ENCODE measurements around the gene SCYL1.

The SCYL1 gene

DNA sequence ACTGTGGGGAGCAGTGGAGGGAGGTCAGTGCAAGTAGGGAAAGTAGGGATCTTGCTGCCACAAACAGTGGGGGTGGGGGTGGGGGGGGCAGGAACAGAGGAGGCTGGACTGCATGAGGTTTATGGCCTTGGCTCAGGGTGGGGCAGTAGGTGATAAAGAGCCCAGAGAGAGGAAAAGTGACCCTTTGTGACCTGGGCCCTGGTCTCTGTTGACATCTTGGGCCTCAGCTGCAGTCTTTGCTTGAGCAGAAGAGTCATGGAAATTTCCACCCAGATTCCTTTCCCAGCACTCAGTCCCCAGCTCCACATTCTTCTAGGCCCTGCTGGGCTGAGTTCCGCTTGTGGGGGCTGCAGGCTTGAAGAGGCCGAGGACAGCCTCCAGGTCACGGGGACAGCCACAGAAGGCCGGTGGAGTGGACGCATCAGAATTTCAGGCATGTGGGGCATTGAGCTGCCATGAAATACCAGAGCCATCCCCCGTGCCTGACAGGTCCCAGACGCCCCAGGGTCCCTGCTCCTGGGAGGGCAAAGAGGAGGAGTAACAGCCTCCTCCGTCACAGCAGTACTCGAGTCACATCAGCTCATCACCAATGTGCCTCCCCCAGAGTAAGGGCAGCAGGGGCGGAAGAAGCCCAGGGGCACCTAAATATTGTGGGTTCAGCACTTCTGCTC is 35.7 kb upstream of the SCYL1 start:
- Mint-ChIP-seq H3K36me3 (no peaks in the 10 kb centered on the region), H3K27ac (no peak overlapping the region), H3K4me1 (peaks cover 51% of the 10 kb centered on the region), H3K9me3 (no peaks in the 10 kb centered on the region), H3K4me3 (no peak overlapping the region), H3K27me3 (peaks cover 23% of the 10 kb centered on the region)
- CTCF ChIA-PET, result interaction anchor here (1.0 to 3.0 kb wide), 4 partner anchors 10 to 74 kb away, joined by 3 to 10 read pairs (median 4); no protein-coding TSS in a partner anchor
- DNase-seq, result no peak

GRCh38 chr11:65489706-65490320 is 35.1 kb upstream of the SCYL1 start:
- Mint-ChIP-seq H3K4me3 (no peak overlapping the region), H3K9me3 (no peaks in the 10 kb centered on the region), H3K36me3 (no peaks in the 10 kb centered on the region), H3K27ac (no peak overlapping the region), H3K4me1 (peaks cover 57% of the 10 kb centered on the region), H3K27me3 (peaks cover 23% of the 10 kb centered on the region)
- no peak for DNase-seq
- CTCF ChIA-PET, result interaction anchor here (1.0 to 3.0 kb wide), 4 partner anchors 10 to 75 kb away, joined by 3 to 10 read pairs (median 4); no protein-coding TSS in a partner anchor

DNA sequence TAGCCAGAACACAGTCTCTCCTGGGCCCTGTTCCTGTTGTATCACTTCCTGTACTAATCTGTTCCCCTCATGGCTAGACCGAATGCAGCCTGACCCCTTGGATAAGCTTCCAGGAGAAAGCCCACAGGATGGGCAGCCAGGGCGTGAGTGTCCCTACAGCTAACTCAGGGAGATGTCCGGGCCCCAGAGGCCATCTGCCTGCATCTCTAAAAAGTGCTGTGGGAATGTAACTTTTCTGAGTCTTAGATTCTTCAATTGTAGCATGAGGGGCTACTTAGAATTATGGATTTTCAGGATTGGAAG is 33.8 kb upstream of the SCYL1 start:
- Mint-ChIP-seq H3K4me1 (peaks cover 62% of the 10 kb centered on the region), H3K36me3 (no peaks in the 10 kb centered on the region), H3K27ac (no peak overlapping the region), H3K4me3 (no peak overlapping the region), H3K27me3 (peaks cover 14% of the 10 kb centered on the region), H3K9me3 (no peaks in the 10 kb centered on the region)
- no peak for DNase-seq
- CTCF ChIA-PET, result no interaction called here

DNA sequence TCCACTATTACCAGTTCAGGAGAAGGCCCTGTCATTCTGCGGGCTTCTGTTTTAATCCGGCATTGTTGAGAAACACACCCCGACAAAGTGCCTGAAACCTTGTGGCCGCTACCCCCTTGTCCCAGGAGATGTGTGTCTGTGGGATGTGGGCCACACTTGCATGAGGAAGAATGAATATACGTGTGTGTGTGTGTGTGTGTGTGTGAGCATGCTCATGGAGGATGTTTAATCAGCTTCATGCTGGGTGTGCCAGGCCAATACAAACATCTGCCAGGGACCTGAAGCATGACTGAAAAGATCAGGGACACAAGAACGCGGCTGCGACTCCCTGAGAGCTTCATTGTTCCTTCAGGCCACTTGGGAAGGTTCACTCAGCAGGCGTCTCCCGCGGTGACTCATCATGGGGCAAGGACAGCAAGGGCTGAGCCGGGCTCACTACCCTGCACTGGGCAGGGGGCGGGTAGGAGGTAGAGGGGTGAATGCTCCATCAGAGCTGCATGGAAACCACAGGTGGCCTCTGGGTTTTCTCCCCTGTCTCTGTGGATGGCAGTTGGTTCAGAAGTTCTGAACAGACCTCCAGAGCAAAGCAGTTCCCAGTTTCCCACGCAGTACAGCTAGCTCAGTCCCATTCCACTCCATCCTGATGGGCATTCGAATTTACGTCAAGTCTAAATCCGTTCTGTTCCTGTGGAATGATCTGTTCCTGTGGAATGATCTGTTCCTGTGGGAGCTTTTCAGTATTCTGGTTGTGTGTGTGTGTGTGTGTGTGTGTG is 33.1 kb upstream of the SCYL1 start:
- DNase-seq, result no peak
- Mint-ChIP-seq H3K36me3 (no peaks in the 10 kb centered on the region), H3K9me3 (no peaks in the 10 kb centered on the region), H3K4me3 (no peak overlapping the region), H3K4me1 (peaks cover 69% of the 10 kb centered on the region), H3K27me3 (peaks cover 14% of the 10 kb centered on the region), H3K27ac (peak overlapping the region; percentile 76)
- CTCF ChIA-PET, result interaction anchor here (0.9 to 2.1 kb wide), 5 partner anchors 13 to 61 kb away, joined by 3 to 10 read pairs (median 4); no protein-coding TSS in a partner anchor

- CTCF ChIA-PET, result interaction anchor here (0.9 to 2.1 kb wide), 6 partner anchors 14 to 111 kb away, joined by 3 to 10 read pairs (median 4); no protein-coding TSS in a partner anchor
- H3K4me1 Mint-ChIP-seq, result peaks cover 70% of the 10 kb centered on the region
- H3K27me3 Mint-ChIP-seq, result peaks cover 11% of the 10 kb centered on the region
- H3K27ac Mint-ChIP-seq, result peak overlapping the region; percentile 76
- H3K36me3 Mint-ChIP-seq, result no peaks in the 10 kb centered on the region
- no peak for DNase-seq
- H3K9me3 Mint-ChIP-seq, result no peaks in the 10 kb centered on the region
- no peak overlapping the region for H3K4me3 Mint-ChIP-seq
These were observed 32.6 kb upstream of the SCYL1 start for GRCh38 chr11:65492387-65492636.

DNA sequence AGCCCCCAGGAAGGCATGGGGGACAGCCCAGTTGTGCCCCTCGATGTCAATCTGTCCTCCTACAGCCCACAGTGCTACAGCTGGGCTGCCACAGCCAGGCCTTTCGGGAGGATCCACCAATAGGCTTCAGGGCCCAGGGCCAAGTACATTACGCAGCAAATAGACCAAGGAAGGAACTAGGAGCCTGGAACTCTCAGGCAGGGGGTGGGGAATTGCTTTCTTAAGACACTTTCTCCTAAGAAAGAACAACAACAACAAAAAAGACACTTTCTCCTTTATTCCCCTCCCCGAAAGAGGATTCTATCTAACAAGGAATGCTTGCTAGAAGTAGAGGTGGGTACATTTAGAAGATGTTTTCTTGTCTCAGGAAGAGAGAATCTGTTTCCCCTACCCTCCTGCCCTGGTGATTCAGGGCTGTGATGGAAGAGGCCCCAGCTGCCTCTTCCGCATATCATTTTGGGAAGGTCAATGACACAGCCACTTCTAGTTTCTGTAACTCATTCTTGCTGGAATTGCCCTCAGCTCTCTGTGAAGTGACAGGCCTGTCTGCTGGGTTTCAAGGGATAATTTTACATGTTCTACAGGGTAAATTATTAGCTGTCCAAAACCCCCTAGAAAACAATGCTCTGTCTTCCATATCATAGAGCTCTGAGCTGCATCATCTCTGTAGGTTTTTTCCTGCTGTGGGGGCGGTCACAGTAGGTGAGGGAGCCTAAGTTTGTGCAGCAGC is 32.1 kb upstream of the SCYL1 start:
- Mint-ChIP-seq H3K27me3 (peaks cover 11% of the 10 kb centered on the region), H3K9me3 (no peaks in the 10 kb centered on the region), H3K4me1 (peaks cover 65% of the 10 kb centered on the region), H3K36me3 (peaks cover under 1% of the 10 kb centered on the region), H3K27ac (peak overlapping the region; percentile 20), H3K4me3 (no peak overlapping the region)
- DNase-seq, result no peak
- CTCF ChIA-PET, result interaction anchor here (0.9 to 2.1 kb wide), 9 partner anchors 14 to 111 kb away, joined by 3 to 10 read pairs (median 4); no protein-coding TSS in a partner anchor

DNA sequence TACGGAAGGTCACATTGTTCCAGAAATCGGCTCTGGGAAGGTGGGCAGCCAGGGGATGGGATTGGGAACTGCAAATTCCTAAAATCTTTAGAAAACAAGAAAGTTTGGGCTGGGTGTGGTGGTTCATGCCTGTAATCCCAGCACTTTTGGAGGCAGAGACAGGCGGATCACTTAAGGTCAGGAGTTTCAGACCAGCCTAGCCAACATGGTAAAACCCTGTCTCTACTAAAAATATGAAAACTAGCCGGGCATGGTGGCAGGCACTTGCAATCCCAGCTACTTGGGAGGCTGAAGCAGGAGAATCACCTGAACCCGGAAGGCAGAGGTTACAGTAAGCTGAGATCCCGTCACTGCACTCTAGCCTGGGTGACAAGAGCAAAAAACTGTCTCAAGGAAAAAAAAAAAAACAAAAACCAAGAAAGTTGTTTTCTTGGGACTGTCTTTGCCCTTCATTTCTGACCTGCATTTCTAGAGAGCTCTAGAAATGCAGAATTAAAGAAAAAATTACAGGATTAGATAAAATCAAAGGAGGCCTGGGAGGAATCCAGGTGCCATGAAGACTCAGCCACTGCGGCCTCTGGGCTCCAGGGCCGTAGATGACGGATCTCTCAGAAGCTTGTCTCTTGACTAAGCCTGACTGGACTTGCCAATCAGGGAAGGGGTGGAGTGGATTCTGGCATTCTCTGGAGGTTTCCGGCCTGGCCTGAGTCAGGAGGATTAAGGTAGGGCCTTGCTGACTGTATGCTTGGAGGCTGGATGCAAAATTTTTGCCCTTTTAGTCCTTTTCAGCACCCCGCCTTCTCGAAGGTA is 31.3 kb upstream of the SCYL1 start:
- H3K36me3 Mint-ChIP-seq, result peaks cover 2% of the 10 kb centered on the region
- peaks cover 4% of the 10 kb centered on the region for H3K27me3 Mint-ChIP-seq
- peak overlapping the region; percentile 20 for H3K27ac Mint-ChIP-seq
- peaks cover 59% of the 10 kb centered on the region for H3K4me1 Mint-ChIP-seq
- H3K9me3 Mint-ChIP-seq, result no peaks in the 10 kb centered on the region
- CTCF ChIA-PET, result interaction anchor here (0.9 to 2.1 kb wide), 9 partner anchors 15 to 112 kb away, joined by 3 to 10 read pairs (median 4); no protein-coding TSS in a partner anchor
- no peak overlapping the region for H3K4me3 Mint-ChIP-seq
- DNase-seq, result no peak

DNA sequence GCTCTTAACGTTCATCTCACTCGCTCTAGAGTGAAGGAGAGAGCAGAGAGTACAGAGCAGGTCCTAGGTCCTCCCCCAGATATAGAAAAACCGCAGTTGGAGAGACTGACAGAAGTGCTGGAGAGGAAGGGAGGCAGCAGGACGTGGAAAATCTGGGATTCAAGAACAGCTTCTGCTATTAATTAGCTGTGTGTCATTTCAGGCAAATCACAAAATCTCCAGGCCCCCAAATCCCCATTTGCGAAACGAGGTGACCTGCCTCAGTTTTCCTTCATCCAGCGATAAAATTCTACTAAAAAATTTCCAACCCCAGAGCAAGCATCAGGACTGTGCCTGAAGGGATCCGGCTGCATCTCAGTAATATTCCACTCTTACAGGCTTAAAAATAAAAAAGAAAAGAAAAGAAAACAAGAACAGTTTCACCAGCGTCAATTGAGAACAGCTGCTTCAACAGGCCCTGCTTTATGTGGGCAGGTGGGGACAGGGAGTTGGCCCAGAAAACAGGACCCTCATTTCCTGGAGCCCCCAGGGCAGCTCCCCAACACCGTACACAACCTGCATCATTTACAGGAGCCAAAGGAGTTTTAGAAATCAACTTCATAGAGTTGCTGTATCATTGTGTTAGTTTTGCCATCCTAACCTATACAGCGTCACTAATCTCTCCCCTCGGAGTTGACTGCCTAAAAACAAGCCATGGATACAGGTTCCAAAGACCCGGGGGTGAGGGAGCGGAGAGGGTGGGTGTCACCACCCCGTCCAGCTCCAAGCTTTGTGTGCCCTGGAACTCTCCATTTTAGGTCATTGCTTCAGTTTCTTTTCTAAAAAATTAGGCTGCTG is 28.4 kb upstream of the SCYL1 start:
- CTCF ChIA-PET, result interaction anchor here (0.9 to 4.9 kb wide), 9 partner anchors 17 to 129 kb away, joined by 3 to 53 read pairs (median 11); partner anchors contain the start of gene NEAT1
- Mint-ChIP-seq H3K27ac (no peak overlapping the region), H3K4me1 (peaks cover 43% of the 10 kb centered on the region), H3K27me3 (peaks cover 4% of the 10 kb centered on the region), H3K9me3 (no peaks in the 10 kb centered on the region), H3K4me3 (no peak overlapping the region), H3K36me3 (peaks cover 2% of the 10 kb centered on the region)
- DNase-seq, result peak; percentile 48

- DNase-seq, result peak; percentile 99
- peaks cover 4% of the 10 kb centered on the region for H3K27me3 Mint-ChIP-seq
- no peak overlapping the region for H3K4me3 Mint-ChIP-seq
- CTCF ChIA-PET, result interaction anchor here (0.9 to 4.9 kb wide), 10 partner anchors 18 to 130 kb away, joined by 3 to 53 read pairs (median 8); partner anchors contain the start of gene NEAT1
- H3K4me1 Mint-ChIP-seq, result peaks cover 36% of the 10 kb centered on the region
- H3K9me3 Mint-ChIP-seq, result no peaks in the 10 kb centered on the region
- no peak overlapping the region for H3K27ac Mint-ChIP-seq
- peaks cover 2% of the 10 kb centered on the region for H3K36me3 Mint-ChIP-seq
These were observed 27.5 kb upstream of the SCYL1 start for GRCh38 chr11:65497141-65498041.

DNA sequence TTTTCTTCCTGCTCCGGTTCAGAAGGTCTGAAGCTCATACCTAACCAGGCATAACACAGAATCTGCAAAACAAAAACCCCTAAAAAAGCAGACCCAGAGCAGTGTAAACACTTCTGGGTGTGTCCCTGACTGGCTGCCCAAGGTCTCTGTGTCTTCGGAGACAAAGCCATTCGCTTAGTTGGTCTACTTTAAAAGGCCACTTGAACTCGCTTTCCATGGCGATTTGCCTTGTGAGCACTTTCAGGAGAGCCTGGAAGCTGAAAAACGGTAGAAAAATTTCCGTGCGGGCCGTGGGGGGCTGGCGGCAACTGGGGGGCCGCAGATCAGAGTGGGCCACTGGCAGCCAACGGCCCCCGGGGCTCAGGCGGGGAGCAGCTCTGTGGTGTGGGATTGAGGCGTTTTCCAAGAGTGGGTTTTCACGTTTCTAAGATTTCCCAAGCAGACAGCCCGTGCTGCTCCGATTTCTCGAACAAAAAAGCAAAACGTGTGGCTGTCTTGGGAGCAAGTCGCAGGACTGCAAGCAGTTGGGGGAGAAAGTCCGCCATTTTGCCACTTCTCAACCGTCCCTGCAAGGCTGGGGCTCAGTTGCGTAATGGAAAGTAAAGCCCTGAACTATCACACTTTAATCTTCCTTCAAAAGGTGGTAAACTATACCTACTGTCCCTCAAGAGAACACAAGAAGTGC is 26.7 kb upstream of the SCYL1 start:
- CTCF ChIA-PET, result interaction anchor here (0.8 to 4.9 kb wide), 8 partner anchors 19 to 82 kb away, joined by 4 to 53 read pairs (median 11); partner anchors contain the start of gene NEAT1

DNA sequence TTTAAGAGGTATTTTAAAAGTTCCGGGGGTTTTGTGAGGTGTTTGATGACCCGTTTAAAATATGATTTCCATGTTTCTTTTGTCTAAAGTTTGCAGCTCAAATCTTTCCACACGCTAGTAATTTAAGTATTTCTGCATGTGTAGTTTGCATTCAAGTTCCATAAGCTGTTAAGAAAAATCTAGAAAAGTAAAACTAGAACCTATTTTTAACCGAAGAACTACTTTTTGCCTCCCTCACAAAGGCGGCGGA is 26.2 kb upstream of the SCYL1 start:
- Mint-ChIP-seq H3K27ac (no peak overlapping the region), H3K27me3 (peaks cover 4% of the 10 kb centered on the region), H3K4me1 (peaks cover 25% of the 10 kb centered on the region), H3K36me3 (peaks cover 4% of the 10 kb centered on the region), H3K9me3 (no peaks in the 10 kb centered on the region), H3K4me3 (no peak overlapping the region)
- DNase-seq, result no peak
- CTCF ChIA-PET, result interaction anchor here (0.8 to 4.9 kb wide), 5 partner anchors 22 to 82 kb away, joined by 4 to 53 read pairs (median 11); partner anchors contain the start of gene NEAT1

More for the DNA sequence above, 26.7 kb upstream of the SCYL1 start:
- peaks cover 4% of the 10 kb centered on the region for H3K27me3 Mint-ChIP-seq
- H3K4me3 Mint-ChIP-seq, result no peak overlapping the region
- no peaks in the 10 kb centered on the region for H3K9me3 Mint-ChIP-seq
- no peak overlapping the region for H3K27ac Mint-ChIP-seq
- H3K4me1 Mint-ChIP-seq, result peaks cover 28% of the 10 kb centered on the region
- H3K36me3 Mint-ChIP-seq, result peaks cover 2% of the 10 kb centered on the region
- peak; percentile 76 for DNase-seq
